HG02588 (cell line): ENCODE data around the gene ENTPD8.
"Not testable (repeated sequence)": the region's sequence is repeated elsewhere in the genome, so short reads cannot be mapped to it uniquely, and the experiment has no call there.

Experiments
- ATAC-seq: cut with Tn5 transposase; IDR thresholded peaks from one replicate; pipeline ENCODE4 v1.9.1; 2021; ENCODE audit warnings: mild to moderate bottlenecking, moderate library complexity; ENCODE audit not compliant: unreplicated experiment

ENTPD8 gene

GRCh38 chr9:137395666-137396010 lies 45.5 kb downstream of the ENTPD8 start:
- no peak for ATAC-seq

GRCh38 chr9:137394866-137395665 lies 46.1 kb downstream of the ENTPD8 start:
- ATAC-seq: no peak

GRCh38 chr9:137393176-137394150 lies 47.7 kb downstream of the ENTPD8 start:
- ATAC-seq: no peak

GRCh38 chr9:137392232-137393007 lies 48.7 kb downstream of the ENTPD8 start:
- no peak for ATAC-seq

GRCh38 chr9:137391411-137391754 lies 49.8 kb downstream of the ENTPD8 start:
- ATAC-seq: no peak

- no peak for ATAC-seq
These were observed 50.4 kb downstream of the ENTPD8 start for GRCh38 chr9:137390553-137391410.

- ATAC-seq: no peak
These were observed 51.8 kb downstream of the ENTPD8 start for GRCh38 chr9:137389428-137389746.

GRCh38 chr9:137388589-137389427 lies 52.3 kb downstream of the ENTPD8 start:
- ATAC-seq: no peak

- ATAC-seq: no peak
These were observed 53.1 kb downstream of the ENTPD8 start for GRCh38 chr9:137387891-137388560.

DNA sequence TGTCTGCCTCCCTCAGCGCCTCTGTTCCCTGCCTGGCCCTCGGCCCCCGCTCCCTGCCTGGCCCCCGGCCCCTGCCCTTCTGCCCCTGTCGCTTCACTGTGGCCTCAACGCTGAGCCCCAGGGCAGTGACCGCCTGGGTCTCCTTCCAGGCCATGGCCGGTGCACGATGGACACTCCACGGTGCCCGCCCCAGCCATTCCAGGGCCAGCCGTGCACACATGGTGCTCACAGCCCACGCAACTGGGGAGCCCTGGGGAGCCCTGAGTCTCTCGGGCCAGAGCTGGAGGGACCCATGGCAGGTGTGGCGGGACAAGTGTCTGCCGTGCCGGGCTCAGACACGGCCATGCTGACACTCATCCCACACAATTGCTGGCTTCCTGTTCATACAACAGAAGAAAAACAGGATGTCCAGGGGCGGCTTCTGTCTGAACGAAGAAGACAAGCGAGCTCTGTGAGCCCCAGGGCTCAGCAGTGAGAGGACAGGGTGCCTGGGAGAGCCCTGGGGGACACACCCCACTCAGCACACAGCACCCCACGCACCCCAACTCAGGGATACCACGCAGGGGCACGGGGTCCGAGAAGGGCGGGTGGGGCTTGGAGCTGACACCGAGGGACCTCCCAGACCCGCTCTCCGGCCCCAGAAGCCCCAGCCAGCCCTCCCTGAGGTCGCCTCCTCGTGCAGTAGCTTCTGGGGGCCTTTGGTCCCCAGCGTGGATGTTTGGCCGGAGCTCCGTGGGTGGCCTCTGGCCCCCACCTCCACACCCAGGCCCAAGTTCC lies 53.9 kb downstream of the ENTPD8 start:
- ATAC-seq: no peak

- not testable (repeated sequence) for ATAC-seq
These were observed 54.5 kb downstream of the ENTPD8 start for GRCh38 chr9:137386507-137387113.

GRCh38 chr9:137385061-137385655 lies 56.0 kb downstream of the ENTPD8 start:
- ATAC-seq: no peak
